Activated B cell treated with CpG ODN at 0.5 μM for 24 hours (primary cell): ENCODE results near the gene NRXN3. TPM values are rescaled to one million over a fixed set of nuclear protein-coding genes. Genes with fewer than 3 reads are reported as not detected.

Source experiments
- ATAC-seq: fragments of 200-7000 bp; cut with Tn5 transposase; one replicate; pipeline ENCODE4 v1.10.0; 2021; ENCODE audit warnings: low read depth, mild to moderate bottlenecking, moderate library complexity
- CTCF ChIA-PET: fragments of 350-600 bp; sonication (Branson Sonifier 250); formaldehyde crosslinking; loops from one replicate; lab custom pipeline; 2021; ENCODE audit warnings: antibody characterized with exemption; lab: Charles Lee
- POLR2A ChIA-PET: fragments of 350-600 bp; sonication (Branson Sonifier 250); formaldehyde crosslinking; loops from one replicate; lab custom pipeline; 2021; ENCODE audit warnings: antibody characterized with exemption; lab: Charles Lee
- DNase-seq: peaks from one replicate; pipeline ENCODE4 v3.0.0; 2022
- H3K27ac Mint-ChIP-seq: one replicate; pipeline ENCODE4 v1.8.0; 2020; ENCODE audit warnings: mixed read lengths
- H3K27me3 Mint-ChIP-seq: one replicate; pipeline ENCODE4 v1.8.0; 2021; ENCODE audit warnings: mixed read lengths
- H3K36me3 Mint-ChIP-seq: one replicate; pipeline ENCODE4 v1.8.0; 2021; ENCODE audit warnings: low read depth, mixed read lengths
- H3K4me1 Mint-ChIP-seq: one replicate; pipeline ENCODE4 v1.8.0; 2021; ENCODE audit warnings: mixed read lengths
- H3K4me3 Mint-ChIP-seq: one replicate; pipeline ENCODE4 v1.8.0; 2020; ENCODE audit warnings: mild to moderate bottlenecking, mixed read lengths
- H3K9me3 Mint-ChIP-seq: one replicate; pipeline ENCODE4 v1.8.0; 2020; ENCODE audit warnings: mixed read lengths
- intact Hi-C: fragments of 100-400 bp; cut with micrococcal nuclease; formaldehyde crosslinking; loops from one replicate; pipeline ENCODE4 v1.15.1; 2024
- total RNA-seq: library from RNA; stranded (reverse); gene quantifications from 2 replicates; pipeline ENCODE4 v1.2.3, GENCODE V29; 2022
- TF ChIP-seq, protein P1 (sequence below): fragments of 200-600 bp; IDR thresholded peaks from one replicate; pipeline ENCODE4 v1.8.0; 2022; ENCODE audit warnings: antibody characterized with exemption, mild to moderate bottlenecking

NRXN3 gene
- total RNA-seq, 1 donor from 2014 or later, result not detected

DNA sequence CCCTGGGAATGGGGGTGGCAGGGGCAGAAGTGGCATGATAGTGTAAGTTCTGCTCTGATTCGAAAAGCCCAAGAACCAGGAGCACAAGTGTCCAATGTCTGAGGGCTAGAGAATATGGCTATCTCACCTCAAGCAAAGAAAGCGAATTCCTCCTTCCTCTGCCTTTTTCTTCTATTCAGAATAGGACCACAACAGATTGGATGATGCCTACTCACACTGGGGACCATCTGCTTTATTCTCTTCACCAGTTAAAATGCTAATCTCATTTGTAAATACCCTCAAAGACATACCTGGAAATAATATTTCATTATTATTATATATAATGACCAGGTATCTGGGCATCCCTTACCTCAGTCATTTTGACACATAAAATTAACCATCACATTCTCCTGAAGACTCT, 808.7 kb downstream of the NRXN3 start:
- H3K36me3 Mint-ChIP-seq, result no peaks in the 10 kb centered on the region
- H3K4me3 Mint-ChIP-seq, result no peak overlapping the region
- H3K4me1 Mint-ChIP-seq, result no peaks in the 10 kb centered on the region
- ATAC-seq, result no peak
- intact Hi-C loops, result no loop called here
- H3K9me3 Mint-ChIP-seq, result no peaks in the 10 kb centered on the region
- H3K27ac Mint-ChIP-seq, result no peak overlapping the region
- TF ChIP-seq, protein P1, sequence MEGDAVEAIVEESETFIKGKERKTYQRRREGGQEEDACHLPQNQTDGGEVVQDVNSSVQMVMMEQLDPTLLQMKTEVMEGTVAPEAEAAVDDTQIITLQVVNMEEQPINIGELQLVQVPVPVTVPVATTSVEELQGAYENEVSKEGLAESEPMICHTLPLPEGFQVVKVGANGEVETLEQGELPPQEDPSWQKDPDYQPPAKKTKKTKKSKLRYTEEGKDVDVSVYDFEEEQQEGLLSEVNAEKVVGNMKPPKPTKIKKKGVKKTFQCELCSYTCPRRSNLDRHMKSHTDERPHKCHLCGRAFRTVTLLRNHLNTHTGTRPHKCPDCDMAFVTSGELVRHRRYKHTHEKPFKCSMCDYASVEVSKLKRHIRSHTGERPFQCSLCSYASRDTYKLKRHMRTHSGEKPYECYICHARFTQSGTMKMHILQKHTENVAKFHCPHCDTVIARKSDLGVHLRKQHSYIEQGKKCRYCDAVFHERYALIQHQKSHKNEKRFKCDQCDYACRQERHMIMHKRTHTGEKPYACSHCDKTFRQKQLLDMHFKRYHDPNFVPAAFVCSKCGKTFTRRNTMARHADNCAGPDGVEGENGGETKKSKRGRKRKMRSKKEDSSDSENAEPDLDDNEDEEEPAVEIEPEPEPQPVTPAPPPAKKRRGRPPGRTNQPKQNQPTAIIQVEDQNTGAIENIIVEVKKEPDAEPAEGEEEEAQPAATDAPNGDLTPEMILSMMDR, result no peak
- ChIA-PET CTCF (no interaction called here), POLR2A (no interaction called here)
- peaks cover 1% of the 10 kb centered on the region for H3K27me3 Mint-ChIP-seq
- DNase-seq, result no peak

DNA sequence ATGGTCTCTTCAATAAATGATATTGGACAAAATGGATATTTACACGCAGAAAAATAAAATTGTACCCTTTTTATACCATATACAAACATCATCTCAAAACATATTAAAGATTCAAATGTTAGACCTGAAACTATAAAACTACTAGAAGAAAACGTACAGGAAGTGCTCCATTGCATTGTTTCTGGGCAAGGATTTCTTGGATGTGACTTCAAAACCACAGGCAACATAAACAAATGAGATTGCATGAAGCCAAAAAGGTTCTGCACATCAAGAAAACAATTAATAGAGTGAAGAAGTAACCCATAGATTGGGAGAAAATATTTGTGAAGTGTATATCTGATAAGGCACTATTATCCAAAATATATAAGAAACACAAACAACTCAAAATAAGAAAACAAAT, 812.4 kb downstream of the NRXN3 start:
- intact Hi-C loops, result no loop called here
- POLR2A ChIA-PET, result no interaction called here
- ATAC-seq (no peak), DNase-seq (no peak)
- CTCF ChIA-PET, result no interaction called here
- Mint-ChIP-seq H3K27me3 (peaks cover 1% of the 10 kb centered on the region), H3K4me3 (no peak overlapping the region), H3K4me1 (no peaks in the 10 kb centered on the region), H3K36me3 (no peaks in the 10 kb centered on the region), H3K9me3 (no peaks in the 10 kb centered on the region), H3K27ac (no peak overlapping the region)
- TF ChIP-seq, protein P1, result no peak

DNA sequence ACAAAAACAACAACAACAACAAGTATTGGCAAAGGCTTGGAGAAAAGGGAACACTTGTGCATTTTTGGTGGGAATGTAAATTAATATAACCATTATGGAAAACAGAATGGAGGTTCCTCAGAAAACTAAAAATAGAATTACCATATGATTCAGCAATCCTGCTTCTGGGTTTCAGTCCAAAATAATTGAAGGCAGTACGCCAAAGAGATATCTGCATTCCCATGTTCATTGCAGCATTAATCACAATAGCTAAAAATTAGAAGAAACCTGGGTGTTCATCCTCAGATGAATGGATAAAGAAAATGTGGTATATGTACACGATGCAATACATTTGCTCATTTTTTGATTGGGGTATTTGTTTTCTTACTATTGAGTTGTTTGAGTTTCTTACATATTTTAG, 813.0 kb downstream of the NRXN3 start:
- Mint-ChIP-seq H3K27ac (no peak overlapping the region), H3K27me3 (peaks cover 1% of the 10 kb centered on the region)

DNA sequence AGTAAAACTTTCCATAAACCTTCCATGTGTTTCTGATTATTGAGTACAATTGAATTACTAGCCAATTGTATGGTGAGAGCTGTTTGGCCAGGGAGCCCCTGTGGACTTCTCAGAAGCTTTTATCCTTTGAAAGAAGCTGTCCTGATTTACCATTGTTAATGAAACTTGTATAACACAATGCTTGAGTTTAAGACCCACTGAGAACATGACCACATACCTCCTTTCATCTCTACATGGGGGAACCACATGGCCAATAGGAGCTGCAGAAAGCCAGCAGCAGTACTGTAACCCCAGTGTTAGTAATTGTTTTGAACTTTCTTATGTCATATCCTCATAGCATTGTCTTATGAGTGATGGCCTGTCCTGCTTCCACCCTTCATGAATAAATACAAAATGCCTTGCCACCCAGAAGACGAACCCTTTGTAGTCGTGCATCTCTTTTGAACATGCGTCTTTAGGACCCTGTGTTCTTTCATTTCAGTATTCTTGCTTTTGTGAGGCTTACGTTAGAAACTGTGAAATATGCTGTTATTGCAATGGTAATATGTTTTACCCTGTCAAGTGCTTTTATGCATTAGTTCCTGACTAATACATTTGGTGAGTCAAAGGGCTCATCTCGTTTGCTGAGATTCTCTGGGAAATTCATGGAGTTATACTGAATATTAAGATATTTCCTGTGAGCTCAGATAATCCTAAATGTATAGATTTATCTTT, 815.7 kb downstream of the NRXN3 start:
- ChIA-PET POLR2A (no interaction called here), CTCF (no interaction called here)
- TF ChIP-seq, protein P1, result no peak
- intact Hi-C loops, result no loop called here
- H3K27ac Mint-ChIP-seq, result no peak overlapping the region
- ATAC-seq, result no peak
- H3K27me3 Mint-ChIP-seq, result peaks cover 1% of the 10 kb centered on the region
- no peaks in the 10 kb centered on the region for H3K4me1 Mint-ChIP-seq
- no peaks in the 10 kb centered on the region for H3K36me3 Mint-ChIP-seq
- no peak overlapping the region for H3K4me3 Mint-ChIP-seq
- no peak for DNase-seq
- no peaks in the 10 kb centered on the region for H3K9me3 Mint-ChIP-seq

More for the DNA sequence above, 813.0 kb downstream of the NRXN3 start:
- H3K36me3 Mint-ChIP-seq, result no peaks in the 10 kb centered on the region
- DNase-seq (no peak), ATAC-seq (no peak)
- TF ChIP-seq, protein P1, result no peak
- H3K4me1 Mint-ChIP-seq, result no peaks in the 10 kb centered on the region
- no peaks in the 10 kb centered on the region for H3K9me3 Mint-ChIP-seq
- intact Hi-C loops, result no loop called here
- CTCF ChIA-PET, result no interaction called here
- no peak overlapping the region for H3K4me3 Mint-ChIP-seq
- POLR2A ChIA-PET, result no interaction called here

DNA sequence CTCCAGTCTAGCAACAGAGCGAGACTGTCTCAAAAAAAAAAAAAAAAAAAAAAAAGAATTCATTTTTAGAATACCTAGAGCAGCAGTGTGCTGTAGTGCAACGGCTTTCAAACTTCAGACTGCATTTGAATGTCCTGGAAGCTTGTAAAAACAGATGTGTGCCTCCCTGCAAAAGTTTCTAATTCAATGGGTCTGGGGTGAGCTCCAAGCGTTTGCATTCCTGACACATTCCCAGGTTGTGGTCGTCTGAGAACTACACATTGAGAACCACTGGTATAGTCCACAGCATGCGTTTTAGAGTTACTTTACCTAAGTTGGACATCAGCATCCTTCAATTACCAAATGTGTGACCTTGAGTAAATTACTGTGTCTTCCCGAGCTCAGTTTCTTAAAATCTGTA, 816.8 kb downstream of the NRXN3 start:
- H3K27me3 Mint-ChIP-seq, result peaks cover 1% of the 10 kb centered on the region
- TF ChIP-seq, protein P1, result no peak
- ChIA-PET CTCF (no interaction called here), POLR2A (no interaction called here)
- H3K4me1 Mint-ChIP-seq, result no peaks in the 10 kb centered on the region
- intact Hi-C loops, result no loop called here
- no peak overlapping the region for H3K4me3 Mint-ChIP-seq
- no peak overlapping the region for H3K27ac Mint-ChIP-seq
- no peaks in the 10 kb centered on the region for H3K9me3 Mint-ChIP-seq
- ATAC-seq, result no peak
- DNase-seq, result no peak
- no peaks in the 10 kb centered on the region for H3K36me3 Mint-ChIP-seq
